Suprapubic skin (tissue), 4 donors: Measurements from ENCODE around the gene CBY2.

ENCODE experiments used
- CTCF ChIP-seq, 2 donors: fragments of 200-600 bp in 1 of 2; fragments of 450-650 bp in 1 of 2; sonication (generic) in 1 of 2; IDR thresholded peaks; one replicate each; pipeline ENCODE4 v1.5.1; 2016 to 2019; ENCODE audit warnings: antibody characterized with exemption in 2 of 2, mild to moderate bottlenecking in 1 of 2, moderate library complexity in 1 of 2
- EP300 ChIP-seq: sonication (generic); formaldehyde crosslinking; IDR thresholded peaks from one replicate; pipeline ENCODE4 v1.6.1; 2017; ENCODE audit warnings: antibody characterized with exemption
- POLR2AphosphoS5 ChIP-seq, 3 donors: sonication (generic); formaldehyde crosslinking; IDR thresholded peaks; one replicate each; pipeline ENCODE4 v1.6.1; 2017; ENCODE audit warnings: antibody characterized with exemption in 3 of 3

GRCh38 chr13:45707516-45708100 lies 5.5 kb downstream of the CBY2 start:
- TF ChIP-seq EP300 (no peak), CTCF (IDR thresholded peaks at IDR 0.05) (no peak), POLR2AphosphoS5 (IDR thresholded peaks at IDR 0.05) (no peak)
